NCI-H510A (cell line): ENCODE measurements around the gene ANKS1A.
"Not testable (repeated sequence)": the region's sequence is repeated elsewhere in the genome, so short reads cannot be mapped to it uniquely, and the experiment has no call there.

ENCODE experiments used
- DNase-seq: peaks from one replicate; lab custom pipeline; 2025; lab: John Stamatoyannopoulos, UW

Gene ANKS1A

GRCh38 chr6:34961082-34961481 lies 72.0 kb downstream of the ANKS1A start:
- DNase-seq, result no peak

- DNase-seq, result no peak
Observed at GRCh38 chr6:34961574-34961973, 72.5 kb downstream of the ANKS1A start.

- DNase-seq, result no peak
Observed at GRCh38 chr6:34964564-34964963, 75.5 kb downstream of the ANKS1A start.

GRCh38 chr6:34967461-34967860 lies 78.4 kb downstream of the ANKS1A start:
- no peak for DNase-seq

DNA sequence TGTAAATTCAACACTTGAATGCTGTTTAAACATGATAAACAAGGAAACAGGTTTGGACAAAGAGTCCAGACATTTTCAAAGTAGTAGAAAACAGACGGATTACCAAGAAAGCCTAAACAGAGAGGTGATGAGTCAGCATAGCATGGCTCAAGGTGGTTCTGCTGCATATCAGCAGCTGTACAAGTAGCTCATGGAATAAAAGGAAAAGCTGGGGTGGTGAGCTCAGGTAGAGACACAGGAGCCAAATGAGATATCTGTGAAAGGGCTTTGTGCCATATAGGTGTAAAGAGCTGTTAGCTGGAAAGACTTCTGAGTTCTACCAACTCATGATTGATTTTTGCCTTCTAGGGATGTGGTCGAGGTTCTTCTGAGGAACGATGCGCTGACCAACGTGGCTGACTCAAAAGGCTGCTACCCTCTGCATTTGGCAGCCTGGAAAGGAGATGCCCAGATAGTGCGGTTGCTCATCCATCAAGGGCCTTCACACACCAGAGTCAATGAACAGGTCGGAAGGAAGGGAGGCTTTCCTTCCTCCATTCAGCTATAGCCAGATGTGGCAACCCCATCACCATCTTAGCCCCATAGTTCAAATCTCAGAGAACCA lies 80.7 kb downstream of the ANKS1A start:
- DNase-seq, result no peak

DNA sequence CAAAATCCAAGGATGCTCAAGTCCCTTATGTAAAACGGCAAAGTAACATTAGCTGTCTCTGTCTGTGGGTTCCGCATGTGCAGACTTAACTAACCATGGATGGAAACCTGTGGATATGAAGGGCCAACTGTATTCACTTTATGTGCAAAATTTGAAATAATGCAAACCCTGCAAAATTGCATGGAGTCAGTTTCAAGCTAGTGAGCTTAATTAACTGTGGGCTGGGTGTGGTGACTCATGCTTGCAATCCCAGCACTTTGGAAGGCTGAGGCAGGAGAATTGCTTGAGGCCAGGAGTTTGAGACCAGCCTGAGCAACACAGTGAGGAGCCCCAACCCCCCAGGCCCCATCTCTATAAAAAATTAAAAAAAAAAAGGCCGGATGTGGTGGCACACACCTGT lies 81.4 kb downstream of the ANKS1A start:
- DNase-seq, result no peak

GRCh38 chr6:34970957-34971356 lies 81.9 kb downstream of the ANKS1A start:
- DNase-seq, result no peak

GRCh38 chr6:34973547-34974248 lies 84.6 kb downstream of the ANKS1A start:
- DNase-seq, result no peak

DNA sequence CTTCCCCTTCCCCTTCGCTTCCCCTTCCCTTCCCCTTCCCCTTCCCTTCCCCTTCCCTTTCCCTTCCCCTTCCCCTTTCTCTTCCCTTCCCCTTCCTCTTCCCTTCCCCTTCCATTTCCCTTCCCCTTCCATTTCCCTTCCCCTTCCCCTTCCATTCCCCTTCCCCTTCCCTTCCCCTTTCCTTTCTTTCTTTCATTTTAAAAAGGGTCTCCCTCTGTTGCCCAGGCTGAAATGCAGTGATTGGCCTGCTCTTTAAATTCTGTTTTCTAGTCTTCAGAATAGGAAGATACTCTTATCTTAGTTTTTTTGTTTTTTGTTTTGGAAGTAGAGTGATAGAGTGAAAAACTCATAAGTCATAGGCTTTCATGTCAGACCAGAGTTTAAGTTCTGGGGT lies 85.2 kb downstream of the ANKS1A start:
- no peak for DNase-seq

GRCh38 chr6:34976239-34976638 lies 87.2 kb downstream of the ANKS1A start:
- no peak for DNase-seq

DNA sequence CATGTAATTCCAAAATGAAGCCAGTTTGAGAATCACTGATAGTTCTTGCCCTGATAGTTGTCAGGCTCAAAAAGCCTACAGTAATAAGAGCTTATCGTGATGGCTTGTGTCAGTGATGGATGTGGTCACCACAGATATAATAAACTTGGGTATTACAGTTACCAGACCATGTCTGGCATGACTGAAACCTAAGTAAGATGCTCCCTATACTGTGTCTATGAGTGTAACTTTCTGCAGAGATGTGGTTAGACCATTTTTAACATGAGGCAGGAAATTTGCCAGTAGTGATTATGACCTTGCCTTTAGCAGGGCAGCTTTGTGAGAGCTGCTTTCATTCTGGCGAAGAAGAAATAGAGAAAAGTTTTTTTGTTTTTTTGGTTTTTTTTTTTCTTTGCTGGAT lies 90.2 kb downstream of the ANKS1A start:
- DNase-seq, result no peak

DNA sequence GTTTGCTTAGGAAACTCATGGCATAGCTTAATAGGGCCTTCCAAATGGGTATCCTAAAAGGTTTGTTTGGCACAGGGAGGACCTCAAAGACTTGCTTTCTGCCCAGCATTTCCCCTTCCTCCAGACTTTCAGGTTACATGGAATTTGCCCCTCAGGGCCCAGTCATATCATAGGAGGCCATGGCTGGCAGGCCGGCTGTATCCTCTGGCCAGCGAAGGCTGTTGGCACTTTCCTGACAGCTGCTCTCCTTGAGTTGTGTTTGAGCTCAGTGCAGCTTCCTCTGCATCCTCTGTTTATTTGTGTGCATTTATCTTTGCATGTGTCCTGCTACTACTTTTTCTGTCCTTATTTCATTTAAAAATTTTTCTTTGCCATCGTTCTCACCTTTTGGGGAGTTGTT lies 90.9 kb downstream of the ANKS1A start:
- DNase-seq, result no peak

GRCh38 chr6:34981366-34981765 lies 92.3 kb downstream of the ANKS1A start:
- no peak for DNase-seq

DNA sequence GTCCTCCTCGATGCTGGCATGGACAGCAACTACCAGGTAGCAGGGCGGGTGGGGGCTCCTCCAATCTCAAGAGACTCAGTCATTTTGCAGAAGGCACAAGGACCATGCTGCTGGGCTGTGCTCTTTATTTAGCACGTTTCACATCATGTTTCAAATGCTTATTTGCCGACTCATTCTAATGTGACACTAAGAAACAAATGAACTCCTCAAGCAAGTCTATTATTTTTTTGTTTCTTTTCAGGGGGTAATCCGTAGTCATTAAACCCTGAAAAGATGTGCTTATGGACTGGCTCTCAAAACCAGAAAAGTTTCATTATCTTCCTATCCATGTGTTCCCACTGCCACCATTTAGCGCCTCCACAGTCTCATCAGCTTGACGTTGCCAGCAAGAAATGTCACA lies 92.9 kb downstream of the ANKS1A start:
- no peak for DNase-seq

GRCh38 chr6:34982424-34982852 lies 93.4 kb downstream of the ANKS1A start:
- no peak for DNase-seq

GRCh38 chr6:34984416-34984815 lies 95.4 kb downstream of the ANKS1A start:
- no peak for DNase-seq

DNA sequence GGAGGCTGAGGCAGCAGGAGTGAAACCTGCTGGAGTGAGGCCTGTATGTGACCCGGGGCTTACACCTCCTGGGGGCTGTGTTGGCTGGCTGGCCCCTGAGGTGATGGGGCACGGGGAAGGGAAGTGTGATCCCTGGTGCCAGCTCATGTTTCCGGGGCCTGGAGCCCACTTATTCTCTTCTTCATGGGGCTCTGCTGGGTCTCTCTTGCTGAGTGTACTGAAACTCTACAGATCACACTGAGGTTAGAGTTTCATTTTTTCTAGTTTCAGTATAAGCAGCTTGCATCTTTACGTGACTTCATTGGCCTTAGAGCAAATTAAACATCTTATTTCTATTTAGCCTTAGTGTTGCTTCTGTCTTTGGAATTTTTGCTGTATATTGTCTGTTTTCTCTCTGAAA lies 96.2 kb downstream of the ANKS1A start:
- DNase-seq, result no peak

DNA sequence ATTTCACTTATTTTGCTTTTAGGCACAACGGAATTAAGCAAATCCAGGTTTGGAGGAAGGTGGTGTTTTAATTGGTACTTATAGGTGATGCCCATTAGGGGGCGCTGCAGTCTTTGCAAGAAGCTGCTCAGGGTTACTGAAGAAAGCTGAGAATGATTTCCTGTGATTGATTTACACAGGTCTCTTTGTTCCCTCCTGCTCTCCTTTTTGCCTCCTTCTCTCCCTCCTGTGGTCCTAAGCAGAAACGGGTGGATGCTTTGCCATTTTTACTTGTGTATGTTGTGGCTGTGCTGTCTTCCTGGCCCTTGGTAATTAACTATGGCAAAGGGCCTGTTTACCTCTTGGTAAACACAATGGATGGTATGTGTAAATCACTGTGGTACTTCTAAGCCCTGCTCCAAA lies 97.8 kb downstream of the ANKS1A start:
- DNase-seq, result peak; percentile 83

DNA sequence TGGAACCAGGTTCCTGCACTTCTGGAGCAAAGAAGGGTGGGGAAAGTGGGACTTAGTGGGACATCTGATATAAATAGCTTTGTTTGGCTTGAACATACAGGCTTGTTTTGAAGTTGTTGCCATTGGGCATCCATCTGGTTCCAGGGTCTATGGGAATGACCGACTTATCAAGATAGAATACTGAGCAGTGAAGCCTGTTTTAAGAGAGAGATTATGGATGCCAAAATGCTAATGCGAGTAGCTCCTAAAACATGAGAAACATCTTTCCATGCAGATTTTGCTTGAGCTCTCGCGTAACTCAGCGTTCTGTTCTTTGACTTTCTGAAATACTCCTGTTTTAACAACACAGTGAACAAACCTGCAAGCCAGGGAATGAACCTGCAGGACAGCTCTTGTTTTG lies 98.5 kb downstream of the ANKS1A start:
- DNase-seq, result no peak

- no peak for DNase-seq
Observed at GRCh38 chr6:34990971-34991560, 102.0 kb downstream of the ANKS1A start.

GRCh38 chr6:34992376-34992775 lies 103.3 kb downstream of the ANKS1A start:
- no peak for DNase-seq

GRCh38 chr6:34993213-34993612 lies 104.2 kb downstream of the ANKS1A start:
- DNase-seq, result no peak

DNA sequence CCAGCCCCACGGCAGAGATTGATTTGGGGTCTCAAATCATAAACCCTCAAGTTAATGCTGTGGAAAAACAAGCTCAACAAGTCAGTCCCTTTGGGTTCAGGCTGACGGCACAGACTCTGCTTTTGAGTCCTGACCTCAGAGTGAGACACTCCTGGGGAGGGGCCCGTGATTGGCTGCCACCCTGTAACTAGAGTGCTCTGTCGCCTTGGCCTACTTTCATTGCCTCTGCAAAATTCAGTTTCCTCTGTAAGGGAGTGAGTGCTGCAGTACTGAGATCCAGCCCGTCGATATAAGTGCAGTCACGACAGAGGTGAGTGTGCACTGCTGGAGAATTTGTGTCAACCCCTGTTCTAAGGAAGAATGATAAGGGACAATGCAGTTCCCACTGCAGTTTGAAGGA lies 105.6 kb downstream of the ANKS1A start:
- no peak for DNase-seq

DNA sequence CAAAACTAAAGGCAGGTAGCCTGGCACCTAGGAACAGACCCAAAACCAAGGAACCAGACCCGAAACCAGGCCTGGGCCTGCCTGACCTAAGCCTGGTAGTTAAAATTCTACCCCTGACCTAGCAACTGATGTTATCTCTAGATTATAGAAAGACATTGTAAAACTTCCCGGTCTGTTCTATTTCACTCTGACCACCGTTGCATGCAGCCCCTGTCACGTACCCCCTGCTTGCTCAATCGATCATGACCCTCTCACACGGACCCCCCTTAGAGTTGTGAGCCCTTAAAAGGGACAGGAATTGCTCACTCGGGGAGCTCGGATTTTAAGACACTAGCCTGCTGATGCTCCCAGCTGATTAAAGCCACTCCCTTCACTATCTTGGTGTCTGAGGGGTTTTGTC lies 109.4 kb downstream of the ANKS1A start:
- not testable (repeated sequence) for DNase-seq
